ENCODE results near the gene MRPS2. TPM values are rescaled to one million over a fixed set of nuclear protein-coding genes. Genes with fewer than 3 reads are reported as not detected.
"Not testable (repeated sequence)": the region's sequence is repeated elsewhere in the genome, so short reads cannot be mapped to it uniquely, and the experiment has no call there.

MRPS2 gene
- total and polyA plus RNA-seq, 12 donors: 28.6 to 82.9 (median 47.8) TPM

GRCh38 chr9:135455401-135456030 is 45.0 kb upstream of the MRPS2 start:
- no peak for ATAC-seq
- 61 to 67% methylated on average over 23 of the region's 23 CpGs for WGBS, 2 donors
- DNase-seq: no peak
- intact Hi-C loops (cut with DNase I): no loop called here
- TF ChIP-seq CTCF (IDR thresholded peaks at IDR 0.05): no peak
- no peak overlapping the region for H3K27ac ChIP-seq
- H3K4me3 ChIP-seq: no peak overlapping the region
- peaks cover 0 to 44% (median 18%) of the 10 kb centered on the region in 7 donors for H3K27me3 ChIP-seq
- no peaks in the 10 kb centered on the region for H3K4me1 ChIP-seq
- no peaks in the 10 kb centered on the region for H3K36me3 ChIP-seq
- peaks cover 0 to 16% (median 0%) of the 10 kb centered on the region in 11 donors for H3K9me3 ChIP-seq

GRCh38 chr9:135456436-135457104 is 43.9 kb upstream of the MRPS2 start:
- WGBS, 2 donors: 72 to 78% methylated on average over 19 of the region's 19 CpGs
- Histone ChIP-seq H3K36me3 (no peaks in the 10 kb centered on the region), H3K9me3 (peaks cover 0 to 16% (median 0%) of the 10 kb centered on the region in 11 donors), H3K27me3 (peaks cover 0 to 41% (median 19%) of the 10 kb centered on the region in 7 donors), H3K27ac (no peak overlapping the region), H3K4me1 (no peaks in the 10 kb centered on the region), H3K4me3 (no peak overlapping the region)
- TF ChIP-seq CTCF (IDR thresholded peaks at IDR 0.05): no peak
- ATAC-seq: no peak
- DNase-seq: no peak
- intact Hi-C loops (cut with DNase I): no loop called here

GRCh38 chr9:135458478-135458877 is 42.0 kb upstream of the MRPS2 start:
- ATAC-seq; H3K4me1 ChIP-seq; DNase-seq; intact Hi-C loops (cut with DNase I); H3K27ac ChIP-seq; H3K36me3 ChIP-seq; H3K4me3 ChIP-seq: not testable (repeated sequence)
- WGBS, 2 donors: 93% methylated on average over 5 of the region's 5 CpGs
- peaks cover 0 to 41% (median 19%) of the 10 kb centered on the region in 7 donors for H3K27me3 ChIP-seq
- peaks cover 0 to 16% (median 0%) of the 10 kb centered on the region in 11 donors for H3K9me3 ChIP-seq

GRCh38 chr9:135461936-135462335 is 38.5 kb upstream of the MRPS2 start:
- DNase-seq (no peak), ATAC-seq (no peak)
- 82 to 83% methylated on average over 11 of the region's 11 CpGs for WGBS, 2 donors
- intact Hi-C loops (cut with DNase I): no loop called here
- Histone ChIP-seq H3K27me3 (peaks cover 0 to 34% (median 11%) of the 10 kb centered on the region in 7 donors), H3K9me3 (no peaks in the 10 kb centered on the region), H3K36me3 (no peaks in the 10 kb centered on the region), H3K4me3 (no peak overlapping the region), H3K4me1 (no peaks in the 10 kb centered on the region), H3K27ac (no peak overlapping the region)
- TF ChIP-seq CTCF (IDR thresholded peaks at IDR 0.05): no peak

GRCh38 chr9:135463140-135463539 is 37.3 kb upstream of the MRPS2 start:
- intact Hi-C loops (cut with DNase I): no loop called here
- no peak for TF ChIP-seq CTCF (IDR thresholded peaks at IDR 0.05)
- DNase-seq (no peak), ATAC-seq (no peak)
- Histone ChIP-seq H3K9me3 (no peaks in the 10 kb centered on the region), H3K27me3 (peaks cover 0 to 29% (median 9%) of the 10 kb centered on the region in 7 donors), H3K4me1 (no peaks in the 10 kb centered on the region), H3K4me3 (no peak overlapping the region), H3K27ac (no peak overlapping the region), H3K36me3 (no peaks in the 10 kb centered on the region)
- WGBS, 2 donors: 59 to 70% methylated on average over 3 of the region's 3 CpGs

Data from heart right ventricle (tissue), 16 donors.